Choroid plexus epithelial cell (primary cell): ENCODE measurements around the gene BSDC1.

Experiments used
- DNase-seq: peaks from one replicate; pipeline ENCODE4 v3.0.0-alpha.2; 2010; ENCODE audit warnings: low read depth
- H3K4me3 ChIP-seq: 2 replicates; pipeline ENCODE4 v1.5.1; 2011; ENCODE audit warnings: low read depth, mild to moderate bottlenecking, control low read depth, low read length, moderate library complexity
- TF ChIP-seq, protein P1 (sequence below): conservative IDR thresholded peaks from 2 replicates; pipeline ENCODE4 v1.5.1; 2011; ENCODE audit warnings: low read depth, mild to moderate bottlenecking, control low read depth, inconsistent platforms, low read length, moderate library complexity

The BSDC1 gene

DNA sequence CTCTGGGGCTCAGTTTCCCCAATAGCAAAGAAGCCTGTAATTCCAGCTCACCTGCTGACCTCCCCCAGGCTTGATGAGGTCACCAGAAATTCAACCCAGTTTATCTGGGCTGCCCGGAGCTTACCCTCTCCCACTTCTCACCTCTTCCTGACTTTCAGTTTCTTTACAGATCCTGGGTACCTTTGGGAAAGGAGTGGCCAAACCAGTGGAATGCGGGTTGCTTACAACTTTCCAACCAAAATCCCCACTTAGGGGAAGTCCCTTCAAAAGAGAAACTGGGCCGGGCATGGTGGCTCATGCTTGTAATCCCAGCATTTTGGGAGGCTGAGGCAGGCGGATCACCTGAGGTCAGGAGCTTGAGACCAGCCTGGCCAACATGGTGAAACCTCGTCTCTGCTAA, 52.3 kb downstream of the BSDC1 start:
- TF ChIP-seq, protein P1, sequence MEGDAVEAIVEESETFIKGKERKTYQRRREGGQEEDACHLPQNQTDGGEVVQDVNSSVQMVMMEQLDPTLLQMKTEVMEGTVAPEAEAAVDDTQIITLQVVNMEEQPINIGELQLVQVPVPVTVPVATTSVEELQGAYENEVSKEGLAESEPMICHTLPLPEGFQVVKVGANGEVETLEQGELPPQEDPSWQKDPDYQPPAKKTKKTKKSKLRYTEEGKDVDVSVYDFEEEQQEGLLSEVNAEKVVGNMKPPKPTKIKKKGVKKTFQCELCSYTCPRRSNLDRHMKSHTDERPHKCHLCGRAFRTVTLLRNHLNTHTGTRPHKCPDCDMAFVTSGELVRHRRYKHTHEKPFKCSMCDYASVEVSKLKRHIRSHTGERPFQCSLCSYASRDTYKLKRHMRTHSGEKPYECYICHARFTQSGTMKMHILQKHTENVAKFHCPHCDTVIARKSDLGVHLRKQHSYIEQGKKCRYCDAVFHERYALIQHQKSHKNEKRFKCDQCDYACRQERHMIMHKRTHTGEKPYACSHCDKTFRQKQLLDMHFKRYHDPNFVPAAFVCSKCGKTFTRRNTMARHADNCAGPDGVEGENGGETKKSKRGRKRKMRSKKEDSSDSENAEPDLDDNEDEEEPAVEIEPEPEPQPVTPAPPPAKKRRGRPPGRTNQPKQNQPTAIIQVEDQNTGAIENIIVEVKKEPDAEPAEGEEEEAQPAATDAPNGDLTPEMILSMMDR = no peak
- no peak for DNase-seq
- no peak overlapping the region for H3K4me3 ChIP-seq

DNA sequence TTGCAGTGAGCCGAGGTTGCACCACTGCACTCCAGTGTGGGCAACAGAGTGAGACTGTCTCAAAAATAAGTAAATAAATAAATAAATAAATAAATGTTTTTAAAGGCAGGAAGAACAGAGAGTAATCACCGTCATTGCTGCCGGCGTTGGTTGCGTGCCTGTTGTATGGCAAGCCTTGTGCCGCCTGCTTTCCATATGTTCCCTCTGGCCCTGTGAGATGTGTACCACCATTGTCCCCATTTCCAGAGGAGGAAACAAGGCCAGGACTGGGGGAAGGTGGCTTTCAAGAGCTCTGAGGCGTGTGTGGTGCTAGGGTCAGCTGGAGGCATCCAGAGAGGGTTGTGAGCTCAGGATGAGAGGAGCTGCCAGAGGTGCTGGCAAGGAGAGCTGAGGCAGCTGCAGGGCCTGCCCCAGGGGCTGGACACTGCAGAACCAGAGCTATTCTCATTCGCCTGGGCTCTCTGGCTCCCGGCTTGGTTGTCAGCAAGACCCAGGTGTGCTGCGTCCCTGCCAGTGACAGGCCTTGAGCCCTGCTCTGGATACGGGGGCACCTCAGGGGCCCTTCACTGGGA, 53.0 kb downstream of the BSDC1 start:
- TF ChIP-seq, protein P1 = no peak
- DNase-seq = no peak
- H3K4me3 ChIP-seq = no peak overlapping the region

DNA sequence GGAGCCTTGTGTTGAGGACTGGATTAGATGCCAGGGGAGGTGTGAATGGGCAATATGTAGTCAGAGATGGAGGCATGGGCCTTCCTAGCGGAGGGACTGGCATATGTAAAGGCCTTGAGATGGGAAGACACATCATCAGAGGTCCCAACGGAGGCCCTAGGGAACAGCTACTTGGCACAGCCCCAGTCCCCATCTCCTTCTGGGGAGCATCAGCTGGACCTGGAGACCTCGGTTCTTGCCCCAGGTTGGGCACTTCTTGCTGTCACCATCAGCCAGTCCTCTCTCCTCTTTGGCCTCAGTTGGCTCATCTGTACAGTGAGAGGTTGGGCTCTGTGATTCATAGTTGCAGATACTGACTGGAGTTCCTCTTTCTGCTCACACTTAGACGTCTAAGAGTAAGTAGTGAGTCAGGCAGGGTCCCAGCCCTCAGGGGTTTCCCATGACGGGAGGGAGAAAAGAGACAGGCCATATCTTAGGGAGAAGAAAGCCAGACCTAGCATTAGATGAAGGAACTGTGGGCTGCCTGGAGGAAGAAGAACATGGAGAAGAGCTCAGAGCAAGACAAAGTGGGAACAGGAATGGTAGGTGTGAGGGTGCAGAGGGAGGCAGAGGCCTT, 54.8 kb downstream of the BSDC1 start:
- DNase-seq = peak; percentile 67
- TF ChIP-seq, protein P1 = no peak

DNA sequence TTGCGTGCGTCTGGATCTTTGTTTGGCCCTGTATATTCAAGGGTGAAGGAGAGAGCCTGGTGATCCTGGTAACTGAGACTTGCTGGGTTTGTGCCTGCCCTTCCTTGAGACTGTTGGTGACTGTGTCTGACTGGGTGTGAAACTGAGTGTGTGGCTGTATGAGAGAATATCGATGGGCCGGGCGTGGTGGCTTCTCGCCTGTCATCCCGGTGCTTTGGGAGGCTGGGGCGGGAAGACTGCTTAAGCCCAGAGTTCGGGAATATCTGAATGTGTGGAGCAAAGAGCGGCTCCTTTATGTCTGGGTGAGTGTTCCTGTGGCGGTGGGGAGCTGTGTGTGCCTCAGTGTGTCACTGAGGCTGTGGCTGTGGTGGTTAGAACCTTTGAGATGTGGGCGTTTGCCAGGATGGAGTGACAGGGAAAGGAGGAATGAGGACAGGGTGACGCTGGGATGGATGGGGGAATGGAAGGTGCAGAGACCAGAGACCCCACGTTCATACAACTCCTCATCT, 55.5 kb downstream of the BSDC1 start:
- TF ChIP-seq, protein P1 = no peak
- no peak overlapping the region for H3K4me3 ChIP-seq
- DNase-seq = no peak

More for the DNA sequence above, 54.8 kb downstream of the BSDC1 start:
- H3K4me3 ChIP-seq = no peak overlapping the region

DNA sequence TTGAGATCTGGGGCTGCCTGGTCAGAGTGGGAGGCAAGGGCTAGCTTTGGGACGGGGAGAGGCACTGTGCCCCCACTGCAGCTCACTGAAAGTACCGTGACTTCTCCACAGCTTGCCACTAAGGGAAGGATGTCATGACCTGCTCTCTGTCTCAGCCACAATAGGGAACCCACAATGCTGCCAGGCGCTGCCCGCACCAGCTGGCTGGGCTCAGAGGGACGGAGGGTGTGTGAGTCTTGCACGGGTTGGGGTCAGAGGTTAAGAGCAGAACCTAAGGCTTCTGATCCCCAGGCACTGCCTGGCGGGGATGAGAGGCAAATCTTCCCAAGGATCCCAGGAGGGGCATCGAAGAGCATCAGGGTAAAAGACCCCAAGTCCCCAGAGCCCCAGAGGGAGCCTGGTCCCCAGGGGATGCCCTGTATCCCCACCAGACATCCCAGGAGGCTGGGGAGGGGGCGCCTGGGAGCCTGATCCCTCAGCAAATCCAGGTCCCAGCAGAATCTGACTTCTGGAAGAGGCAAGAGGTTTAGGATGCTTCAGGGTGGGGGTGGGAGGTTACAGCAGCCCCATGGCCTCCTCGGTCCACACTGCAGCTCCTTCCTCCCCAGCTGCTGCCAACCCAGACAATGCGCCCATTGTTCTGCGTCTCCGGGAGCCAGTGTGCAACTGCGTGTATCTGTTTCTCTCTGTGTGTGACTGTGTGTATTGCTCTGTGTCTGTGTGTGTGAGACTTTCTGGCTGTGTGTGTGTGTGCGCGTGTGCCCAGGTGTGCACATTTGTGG, 56.2 kb downstream of the BSDC1 start:
- TF ChIP-seq, protein P1 = no peak
- H3K4me3 ChIP-seq = no peak overlapping the region
- DNase-seq = no peak

DNA sequence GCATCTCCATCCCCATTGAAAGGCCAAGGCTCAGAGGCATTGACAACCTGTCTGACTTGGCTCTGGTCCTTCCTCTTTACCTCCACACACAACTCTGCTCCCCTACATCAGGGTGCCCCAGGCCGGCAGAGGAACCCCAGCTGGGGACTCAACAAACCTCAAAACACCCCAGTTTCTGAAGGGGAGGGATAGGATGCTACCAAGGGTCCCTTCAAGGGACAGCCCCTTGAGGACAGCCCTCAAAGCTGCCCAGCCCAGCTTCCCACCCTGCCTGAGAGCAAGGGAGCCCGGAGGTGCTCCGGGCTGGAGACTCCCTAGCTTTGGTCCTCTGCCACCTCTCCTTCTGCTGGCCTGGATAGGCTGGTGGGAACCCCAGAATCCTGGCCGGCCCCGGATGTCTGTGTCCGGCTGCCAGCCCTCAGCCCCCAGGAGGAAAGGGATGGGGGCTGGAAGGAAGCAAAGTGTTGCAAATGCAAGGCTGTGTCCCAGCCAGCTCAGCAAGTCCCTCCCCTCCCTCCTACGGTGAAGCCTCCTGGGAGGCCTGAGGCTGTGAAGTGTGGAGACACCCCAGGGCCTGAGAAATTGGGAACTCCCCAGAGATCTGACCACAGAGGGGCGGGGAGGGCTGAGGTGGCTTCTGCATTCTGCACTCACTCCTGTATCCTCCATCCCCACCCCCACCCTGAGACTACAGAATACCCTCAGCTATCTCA, 57.1 kb downstream of the BSDC1 start:
- H3K4me3 ChIP-seq = no peak overlapping the region
- TF ChIP-seq, protein P1 = no peak
- DNase-seq = peak; percentile 75
